Omental fat pad (tissue), 4 donors: ENCODE data around the gene C2CD4B. TPM values are rescaled to one million over a fixed set of nuclear protein-coding genes. Genes with fewer than 3 reads are reported as not detected.

Source experiments
- ATAC-seq: fragments of 150-250 bp; one replicate; pipeline ENCODE4 v1.9.1; 2016; ENCODE audit warnings: mild to moderate bottlenecking, moderate library complexity; ENCODE audit not compliant: low FRiP score
- DNase-seq: peaks from one replicate; pipeline ENCODE4 v3.0.0-alpha.2; 2019; ENCODE audit warnings: low spot score
- total RNA-seq, 4 donors: library from RNA; depleted of rRNA; stranded (reverse); fragments of >200 nt; gene quantifications; one replicate each; pipeline ENCODE4 v1.1.0, GENCODE V29; 2016
- TF ChIP-seq, protein P1 (sequence below), 3 donors: fragments of 450-650 bp; IDR thresholded peaks; one replicate each; pipeline ENCODE4 v1.5.1; 2016 to 2017; ENCODE audit warnings: antibody characterized with exemption in 3 of 3, mild to moderate bottlenecking in 3 of 3, moderate library complexity in 2 of 3

The C2CD4B gene
- total RNA-seq, 4 donors from 2014 or later, result 1.9 to 21.1 (median 15.3) TPM

DNA sequence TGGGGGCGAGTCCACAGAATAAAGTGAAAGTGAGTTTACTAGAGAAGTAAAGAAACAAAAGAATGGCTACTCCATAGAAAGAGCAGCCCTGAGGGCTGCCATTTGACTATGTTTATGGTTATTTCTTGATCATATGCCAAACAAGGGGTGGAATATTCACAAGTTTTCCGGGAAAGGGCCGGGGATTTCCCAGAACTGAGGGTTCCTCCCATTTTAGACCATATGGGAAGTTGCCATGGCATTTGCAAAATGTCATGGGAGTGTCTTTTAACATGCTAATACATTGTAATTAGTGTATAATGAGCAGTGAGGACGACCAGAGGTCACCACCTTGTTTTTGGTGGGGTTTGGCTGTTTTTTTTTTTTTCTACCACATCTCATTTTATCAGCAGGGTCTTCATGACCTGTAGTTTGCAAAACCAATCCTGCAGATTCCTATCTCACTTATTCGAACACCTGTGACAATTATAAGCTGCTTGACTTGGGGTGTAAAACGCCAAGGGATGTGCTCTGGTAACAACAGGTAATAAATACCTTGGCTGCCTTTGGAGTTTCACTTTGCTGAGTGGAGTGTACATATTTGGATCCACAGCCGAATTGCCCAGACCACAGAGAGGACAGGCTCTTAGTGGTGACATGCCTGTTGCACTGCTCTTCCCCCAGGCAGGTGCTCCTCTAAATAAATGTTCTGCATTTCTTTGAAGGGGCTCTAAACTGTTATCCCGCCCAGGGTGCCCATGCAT is 43.6 kb downstream of the C2CD4B start:
- ATAC-seq, result no peak
- TF ChIP-seq, protein P1, sequence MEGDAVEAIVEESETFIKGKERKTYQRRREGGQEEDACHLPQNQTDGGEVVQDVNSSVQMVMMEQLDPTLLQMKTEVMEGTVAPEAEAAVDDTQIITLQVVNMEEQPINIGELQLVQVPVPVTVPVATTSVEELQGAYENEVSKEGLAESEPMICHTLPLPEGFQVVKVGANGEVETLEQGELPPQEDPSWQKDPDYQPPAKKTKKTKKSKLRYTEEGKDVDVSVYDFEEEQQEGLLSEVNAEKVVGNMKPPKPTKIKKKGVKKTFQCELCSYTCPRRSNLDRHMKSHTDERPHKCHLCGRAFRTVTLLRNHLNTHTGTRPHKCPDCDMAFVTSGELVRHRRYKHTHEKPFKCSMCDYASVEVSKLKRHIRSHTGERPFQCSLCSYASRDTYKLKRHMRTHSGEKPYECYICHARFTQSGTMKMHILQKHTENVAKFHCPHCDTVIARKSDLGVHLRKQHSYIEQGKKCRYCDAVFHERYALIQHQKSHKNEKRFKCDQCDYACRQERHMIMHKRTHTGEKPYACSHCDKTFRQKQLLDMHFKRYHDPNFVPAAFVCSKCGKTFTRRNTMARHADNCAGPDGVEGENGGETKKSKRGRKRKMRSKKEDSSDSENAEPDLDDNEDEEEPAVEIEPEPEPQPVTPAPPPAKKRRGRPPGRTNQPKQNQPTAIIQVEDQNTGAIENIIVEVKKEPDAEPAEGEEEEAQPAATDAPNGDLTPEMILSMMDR (IDR thresholded peaks at IDR 0.05), result no peak

DNA sequence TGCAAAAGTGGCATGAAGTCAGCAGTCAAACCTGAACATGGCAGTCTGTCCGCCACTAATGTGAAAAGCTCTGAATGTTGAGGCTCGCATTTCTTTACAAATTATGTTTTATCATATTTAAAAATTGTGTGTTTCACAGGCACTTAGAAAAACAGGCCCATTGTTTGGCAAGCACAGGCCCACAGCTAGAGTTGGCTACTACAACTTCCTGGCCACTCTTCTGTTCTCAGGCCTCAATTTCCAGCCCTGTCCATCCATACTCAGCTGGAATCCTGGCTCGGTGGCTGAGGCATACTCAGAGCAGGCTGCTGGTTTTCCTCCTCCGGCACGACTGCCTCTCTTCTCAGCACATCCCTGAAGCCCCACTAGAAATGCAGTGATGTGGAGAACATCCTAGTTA is 44.3 kb downstream of the C2CD4B start:
- TF ChIP-seq, protein P1 (IDR thresholded peaks at IDR 0.05), result no peak
- ATAC-seq (no peak), DNase-seq (no peak)

More for the DNA sequence above, 43.6 kb downstream of the C2CD4B start:
- DNase-seq, result no peak

DNA sequence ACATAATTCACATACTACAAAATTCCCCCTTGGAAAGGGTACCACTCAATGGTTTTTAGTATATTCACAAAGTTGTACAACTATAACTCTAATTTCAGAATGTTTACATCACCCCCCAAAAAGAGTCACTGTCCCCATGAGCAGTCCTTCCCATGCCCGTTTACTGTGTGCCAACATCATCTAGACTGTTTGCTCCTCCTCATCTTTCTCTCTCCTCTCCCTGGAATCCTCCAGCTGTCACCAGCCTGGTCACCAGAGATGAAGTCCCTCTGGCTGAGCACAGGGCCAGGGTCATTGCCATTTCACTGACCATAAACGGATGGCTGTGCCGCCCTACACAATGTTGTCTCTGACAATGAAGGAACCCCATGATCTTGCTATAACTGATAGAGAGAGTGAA is 45.2 kb downstream of the C2CD4B start:
- TF ChIP-seq, protein P1 (IDR thresholded peaks at IDR 0.05), result no peak
- DNase-seq (no peak), ATAC-seq (no peak)

DNA sequence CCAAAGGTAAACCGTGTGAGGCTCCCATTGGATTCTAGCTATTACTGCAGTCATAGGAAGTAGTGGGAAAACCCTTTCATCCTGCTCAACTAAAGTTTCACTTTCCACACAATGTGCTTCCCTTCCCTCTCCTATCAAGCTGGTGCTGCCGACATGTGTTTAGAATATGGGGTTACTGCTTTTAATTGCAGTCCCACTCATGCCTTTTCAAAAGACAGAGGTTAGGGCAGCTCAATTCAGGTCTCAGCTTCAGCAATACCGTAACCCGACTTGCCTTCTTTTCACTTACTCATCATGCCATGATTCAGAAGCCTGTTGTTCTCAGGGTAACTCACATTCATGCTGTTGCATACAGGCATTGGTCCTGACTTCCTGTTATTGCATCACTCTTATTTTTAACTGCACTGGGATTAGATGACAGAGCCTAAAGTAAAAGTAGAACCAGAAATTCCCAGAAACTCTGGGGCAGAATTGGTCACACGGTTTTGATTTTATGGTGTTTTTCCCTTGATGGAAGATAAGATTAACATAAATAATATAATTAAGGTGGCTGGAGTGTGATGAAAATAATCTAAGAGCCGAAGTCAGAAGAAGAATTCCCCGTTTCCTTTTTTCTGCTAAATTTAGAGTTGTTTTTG is 45.7 kb downstream of the C2CD4B start:
- peak; percentile 84 for ATAC-seq

DNA sequence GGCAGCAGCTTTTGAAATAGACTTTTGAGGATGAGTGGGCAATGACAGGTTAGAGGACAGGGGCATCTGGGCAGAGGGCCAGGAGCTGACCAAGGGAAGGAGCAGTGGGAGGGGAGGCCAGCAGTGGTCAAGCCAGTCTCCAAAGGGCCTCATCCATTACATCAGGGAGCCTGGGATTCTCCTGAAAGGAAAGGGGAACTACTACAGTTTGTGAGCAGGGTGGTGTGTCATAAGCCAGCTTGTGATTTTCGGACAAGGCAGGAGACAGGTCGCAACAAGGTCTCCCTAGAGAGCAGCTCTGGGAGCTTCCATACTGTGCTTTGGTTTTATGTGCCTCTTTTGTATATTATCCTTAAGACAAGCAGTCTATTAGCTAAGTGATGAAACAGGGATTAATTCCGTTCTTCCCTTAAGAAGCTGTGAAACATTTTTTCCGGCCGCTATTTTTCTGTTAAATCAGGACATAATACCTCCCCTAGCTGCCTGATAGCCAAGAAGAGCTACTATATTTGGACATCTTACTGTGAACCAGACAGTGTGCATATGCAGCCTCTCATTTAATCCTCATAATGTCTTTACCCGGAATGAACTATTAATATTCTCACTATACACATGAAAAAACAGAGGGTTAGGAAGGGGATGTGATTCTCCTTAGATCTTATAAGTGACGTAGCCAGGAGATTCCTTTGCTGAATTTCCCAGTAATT is 46.4 kb downstream of the C2CD4B start:
- TF ChIP-seq, protein P1 (IDR thresholded peaks at IDR 0.05), result no peak
- ATAC-seq (no peak), DNase-seq (no peak)

More for the DNA sequence above, 45.7 kb downstream of the C2CD4B start:
- DNase-seq, result no peak
- TF ChIP-seq, protein P1 (IDR thresholded peaks at IDR 0.05), result no peak

DNA sequence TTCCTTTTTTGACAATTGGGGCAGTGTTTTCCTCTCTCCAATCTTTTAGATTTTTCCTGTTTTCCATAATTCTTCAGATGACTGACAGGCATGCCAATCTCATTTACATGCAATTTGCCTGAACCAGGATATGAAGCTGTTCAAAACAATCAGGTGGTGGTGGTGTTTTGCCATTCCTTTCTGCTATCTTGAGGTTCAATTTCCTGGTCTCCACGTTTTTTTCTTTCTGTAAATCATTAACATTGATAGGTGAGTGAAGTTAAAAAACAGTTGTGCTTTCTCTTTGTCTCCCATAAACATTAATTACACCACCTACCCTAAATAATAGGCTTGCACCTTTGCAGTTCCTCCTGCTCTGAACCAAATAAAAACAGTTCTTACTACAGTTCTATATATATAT is 49.2 kb downstream of the C2CD4B start:
- no peak for DNase-seq
- TF ChIP-seq, protein P1 (IDR thresholded peaks at IDR 0.05), result no peak

More for the DNA sequence above, 49.2 kb downstream of the C2CD4B start:
- no peak for ATAC-seq

Other genes starting within 250 kb of the C2CD4B start
- gene VPS13C, start 104.8 kb downstream of the C2CD4B start, total RNA-seq, result 100 to 1,000 TPM in 1 of 4 donors, 10 to 100 TPM in 3; 61.6 to 144 (median 75.8) TPM
- gene C2CD4A, start 98.3 kb downstream of the C2CD4B start, total RNA-seq, result under 1 TPM in 2 of 4 donors, not detected in 2; 0.09 to 0.60 TPM
- gene TLN2, start 225.3 kb upstream of the C2CD4B start, total RNA-seq, result 100 to 1,000 TPM in 1 of 4 donors, 10 to 100 TPM in 3; 51.5 to 134 (median 79.7) TPM